Right lobe of liver (tissue), 4 donors: Measurements from ENCODE around the gene DSCAML1.

Source experiments
- CTCF ChIP-seq, 4 donors: fragments of 200-600 bp in 3 of 4; fragments of 450-650 bp in 1 of 4; IDR thresholded peaks; one replicate each; pipeline versions ENCODE4 v1.5.1 to v1.8.0; 2016 to 2022; ENCODE audit warnings: antibody characterized with exemption in 4 of 4, mild to moderate bottlenecking in 2 of 4
- POLR2A ChIP-seq: fragments of 450-650 bp; IDR thresholded peaks from one replicate; pipeline ENCODE4 v1.6.1; 2017; ENCODE audit warnings: antibody characterized with exemption, mild to moderate bottlenecking
- donor health status: DM: no; HTN: no; CAD: no.
- donor health status: DM: no; HTN: no; CAD: no.
- donor health status: DM: no; HTN: yes; CAD: no.

- TF ChIP-seq CTCF (IDR thresholded peaks at IDR 0.05) (no peak), POLR2A (no peak)
Measured at GRCh38 chr11:117559698-117560097, 237.3 kb downstream of the DSCAML1 start.
